Natural killer cell (primary cell): ENCODE results near the gene KLHDC8A. TPM values are rescaled to one million over a fixed set of nuclear protein-coding genes. Genes with fewer than 3 reads are reported as not detected.
"Not testable (repeated sequence)": the region's sequence is repeated elsewhere in the genome, so short reads cannot be mapped to it uniquely, and the experiment has no call there.

Experiments used
- ATAC-seq, 3 donors: fragments of 150-1000 bp in 2 of 3; fragments of 200-7000 bp in 1 of 3; cut with Tn5 transposase; 1 replicate in 1 of 3; 2 replicates in 2 of 3; pipeline ENCODE4 v1.10.0; 2021; ENCODE audit warnings: mild to moderate bottlenecking in 2 of 3, moderate library complexity in 2 of 3
- DNase-seq, 2 donors: peaks; one replicate each; pipeline versions ENCODE4 v3.0.0 to v3.0.0-alpha.2; 2013 to 2021; ENCODE audit warnings: mixed read lengths in 1 of 2
- H3K27ac ChIP-seq: one replicate; pipeline ENCODE4 v1.5.1; 2013; ENCODE audit warnings: mild to moderate bottlenecking, low read length
- H3K27me3 ChIP-seq: one replicate; pipeline ENCODE4 v1.6.1; 2013; ENCODE audit warnings: low read length; ENCODE audit not compliant: control insufficient read depth, insufficient read depth
- H3K36me3 ChIP-seq: one replicate; pipeline ENCODE4 v1.6.1; 2013; ENCODE audit warnings: low read length; ENCODE audit not compliant: control insufficient read depth, insufficient read depth
- H3K4me1 ChIP-seq: one replicate; pipeline ENCODE4 v1.6.1; 2013; ENCODE audit warnings: low read length; ENCODE audit not compliant: control insufficient read depth, insufficient read depth
- H3K4me3 ChIP-seq: one replicate; pipeline ENCODE4 v1.5.1; 2013; ENCODE audit warnings: low read length
- H3K9me3 ChIP-seq: one replicate; pipeline ENCODE4 v1.6.1; 2013; ENCODE audit warnings: low read length; ENCODE audit not compliant: control insufficient read depth, insufficient read depth
- H3K27ac Mint-ChIP-seq, 2 donors: one replicate each; pipeline ENCODE4 v1.8.0; 2022; ENCODE audit warnings: mild to moderate bottlenecking in 2 of 2, mixed read lengths in 2 of 2, moderate library complexity in 1 of 2
- H3K27me3 Mint-ChIP-seq, 2 donors: one replicate each; pipeline ENCODE4 v1.8.0; 2022; ENCODE audit warnings: low read depth in 2 of 2, mixed read lengths in 2 of 2
- H3K36me3 Mint-ChIP-seq: one replicate; pipeline ENCODE4 v1.8.0; 2022; ENCODE audit warnings: mixed read lengths
- H3K4me1 Mint-ChIP-seq, 2 donors: one replicate each; pipeline ENCODE4 v1.8.0; 2022; ENCODE audit warnings: mixed read lengths in 2 of 2
- H3K4me3 Mint-ChIP-seq: one replicate; pipeline ENCODE4 v1.8.0; 2022; ENCODE audit warnings: mild to moderate bottlenecking, moderate library complexity, mixed read lengths
- H3K9me3 Mint-ChIP-seq, 2 donors: one replicate each; pipeline ENCODE4 v1.8.0; 2022; ENCODE audit warnings: mixed read lengths in 2 of 2
- WGBS: methylation state at CpG from one replicate; pipeline ENCODE4 v1.1.7; 2013; ENCODE audit warnings: missing lambda C conversion rate; ENCODE audit not compliant: insufficient coverage; 5-methylcytosine and 5-hydroxymethylcytosine counted together
- intact Hi-C: fragments of 100-400 bp; cut with micrococcal nuclease; formaldehyde crosslinking; loops from one replicate; pipeline ENCODE4 v1.14.2; 2022
- total RNA-seq, 4 donors: library from RNA; stranded (reverse); fragments of 120-200 nt in 1 of 4; gene quantifications; one replicate each; pipeline versions ENCODE4 v1.2.3 to v1.2.4, GENCODE V29; 2013 to 2022
- TF ChIP-seq, protein P1 (sequence below): fragments of 200-600 bp; IDR thresholded peaks from one replicate; pipeline ENCODE4 v1.8.0; 2022; ENCODE audit warnings: antibody characterized with exemption

Gene KLHDC8A, protein sequence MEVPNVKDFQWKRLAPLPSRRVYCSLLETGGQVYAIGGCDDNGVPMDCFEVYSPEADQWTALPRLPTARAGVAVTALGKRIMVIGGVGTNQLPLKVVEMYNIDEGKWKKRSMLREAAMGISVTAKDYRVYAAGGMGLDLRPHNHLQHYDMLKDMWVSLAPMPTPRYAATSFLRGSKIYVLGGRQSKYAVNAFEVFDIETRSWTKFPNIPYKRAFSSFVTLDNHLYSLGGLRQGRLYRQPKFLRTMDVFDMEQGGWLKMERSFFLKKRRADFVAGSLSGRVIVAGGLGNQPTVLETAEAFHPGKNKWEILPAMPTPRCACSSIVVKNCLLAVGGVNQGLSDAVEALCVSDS
- total RNA-seq = not detected
- 0.07 TPM for total RNA-seq (2013)

DNA sequence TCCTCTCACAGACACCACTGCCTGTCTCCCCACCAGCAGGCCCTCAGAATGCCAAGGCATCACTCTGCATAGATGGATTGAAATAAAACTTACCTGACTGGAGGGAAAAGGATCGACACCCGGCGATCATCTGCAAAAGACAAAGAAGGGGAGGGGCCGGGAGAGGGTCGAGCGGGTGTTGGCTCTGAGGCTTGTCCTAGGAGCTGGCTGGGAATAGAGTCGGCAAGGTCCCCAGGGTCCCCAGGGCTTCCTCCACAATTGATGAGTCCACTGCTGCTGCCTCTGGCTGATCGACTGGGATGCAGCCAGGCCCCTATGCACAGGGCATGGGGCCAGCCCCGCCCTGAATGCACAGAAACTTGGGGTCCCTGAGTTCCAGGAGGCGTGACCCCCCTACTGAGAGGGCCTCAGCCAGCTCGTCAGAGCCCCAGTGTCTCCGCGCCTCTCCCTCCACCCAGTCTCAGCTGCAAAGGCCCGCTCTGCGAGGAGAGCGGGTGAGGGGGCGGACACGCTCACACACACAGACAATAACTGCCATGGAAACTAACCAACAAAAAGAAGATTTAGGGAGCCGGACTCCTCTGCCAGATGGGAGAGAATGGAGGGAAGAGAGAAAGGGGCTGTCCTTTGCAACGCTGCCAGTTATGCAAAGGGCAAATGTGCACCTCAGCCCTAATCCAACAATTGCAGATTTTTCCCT is at the start of gene KLHDC8A:
KLHDC8A (minus strand) TSS at position 483 of the 700 bp plus-strand sequence. CDS start 13,318 bp downstream, outside the sequence.
- Mint-ChIP-seq H3K9me3 (no peaks in the 10 kb centered on the region), H3K4me3 (no peak within 1 kb of the TSS), H3K4me1 (no peaks in the 10 kb centered on the region), H3K27ac (no peak within 1 kb of the TSS), H3K27me3 (peaks cover 16 to 36% of the 10 kb centered on the region in 2 donors), H3K36me3 (no peaks in the 10 kb centered on the region)
- WGBS = 79% methylated on average over 13 of the region's 20 CpGs
- H3K9me3 ChIP-seq = no peaks in the 10 kb centered on the region
- H3K4me1 ChIP-seq = no peaks in the 10 kb centered on the region
- ATAC-seq = no peak
- H3K27me3 ChIP-seq = no peaks in the 10 kb centered on the region
- no peak for DNase-seq
- TF ChIP-seq, protein P1, sequence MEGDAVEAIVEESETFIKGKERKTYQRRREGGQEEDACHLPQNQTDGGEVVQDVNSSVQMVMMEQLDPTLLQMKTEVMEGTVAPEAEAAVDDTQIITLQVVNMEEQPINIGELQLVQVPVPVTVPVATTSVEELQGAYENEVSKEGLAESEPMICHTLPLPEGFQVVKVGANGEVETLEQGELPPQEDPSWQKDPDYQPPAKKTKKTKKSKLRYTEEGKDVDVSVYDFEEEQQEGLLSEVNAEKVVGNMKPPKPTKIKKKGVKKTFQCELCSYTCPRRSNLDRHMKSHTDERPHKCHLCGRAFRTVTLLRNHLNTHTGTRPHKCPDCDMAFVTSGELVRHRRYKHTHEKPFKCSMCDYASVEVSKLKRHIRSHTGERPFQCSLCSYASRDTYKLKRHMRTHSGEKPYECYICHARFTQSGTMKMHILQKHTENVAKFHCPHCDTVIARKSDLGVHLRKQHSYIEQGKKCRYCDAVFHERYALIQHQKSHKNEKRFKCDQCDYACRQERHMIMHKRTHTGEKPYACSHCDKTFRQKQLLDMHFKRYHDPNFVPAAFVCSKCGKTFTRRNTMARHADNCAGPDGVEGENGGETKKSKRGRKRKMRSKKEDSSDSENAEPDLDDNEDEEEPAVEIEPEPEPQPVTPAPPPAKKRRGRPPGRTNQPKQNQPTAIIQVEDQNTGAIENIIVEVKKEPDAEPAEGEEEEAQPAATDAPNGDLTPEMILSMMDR = no peak
- no peak within 1 kb of the TSS for H3K27ac ChIP-seq
- intact Hi-C loops = loop anchor here (10.0 kb wide), 1 partner anchor 308 kb away; no protein-coding TSS in a partner anchor
- H3K4me3 ChIP-seq = no peak within 1 kb of the TSS
- H3K36me3 ChIP-seq = no peaks in the 10 kb centered on the region

DNA sequence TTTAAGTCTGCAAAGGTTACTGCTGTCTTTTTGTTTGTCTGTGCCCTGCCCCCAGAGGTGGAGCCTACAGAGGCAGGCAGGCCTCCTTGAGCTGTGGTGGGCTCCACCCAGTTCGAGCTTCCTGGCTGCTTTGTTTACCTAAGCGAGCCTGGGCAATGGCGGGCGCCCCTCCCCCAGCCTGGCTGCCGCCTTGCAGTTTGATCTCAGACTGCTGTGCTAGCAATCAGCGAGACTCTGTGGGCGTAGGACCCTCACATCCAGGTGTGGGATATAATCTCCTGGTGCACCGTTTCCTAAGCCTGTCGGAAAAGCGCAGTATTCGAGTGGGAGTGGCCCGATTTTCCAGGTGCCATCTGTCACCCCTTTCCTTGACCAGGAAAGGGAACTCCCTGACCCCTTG is 49.5 kb upstream of the KLHDC8A start:
- H3K27ac ChIP-seq, DNase-seq, H3K9me3 Mint-ChIP-seq, H3K4me3 ChIP-seq, H3K36me3 ChIP-seq, H3K9me3 ChIP-seq, H3K27ac Mint-ChIP-seq, H3K4me1 ChIP-seq, ATAC-seq, H3K4me1 Mint-ChIP-seq, H3K27me3 ChIP-seq, H3K4me3 Mint-ChIP-seq, H3K36me3 Mint-ChIP-seq, intact Hi-C loops: not testable (repeated sequence)
- 75% methylated on average over 8 of the region's 12 CpGs for WGBS
- peaks cover 7 to 29% of the 10 kb centered on the region in 2 donors for H3K27me3 Mint-ChIP-seq

DNA sequence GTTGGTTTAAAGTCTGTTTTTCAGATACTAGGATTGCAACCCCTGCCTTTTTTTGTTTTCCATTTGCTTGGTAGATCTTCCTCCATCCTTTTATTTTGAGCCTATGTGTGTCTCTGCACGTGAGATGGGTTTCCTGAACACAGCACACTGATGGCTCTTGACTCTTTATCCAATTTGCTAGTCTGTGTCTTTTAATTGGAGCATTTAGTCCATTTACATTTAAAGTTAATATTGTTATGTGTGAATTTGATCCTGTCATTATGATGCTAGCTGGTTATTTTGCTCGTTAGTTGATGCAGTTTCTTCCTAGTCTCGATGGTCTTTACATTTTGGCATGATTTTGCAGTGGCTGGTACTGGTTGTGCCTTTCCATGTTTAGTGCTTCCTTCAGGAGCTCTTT is 47.8 kb upstream of the KLHDC8A start:
- H3K4me1 Mint-ChIP-seq, H3K4me1 ChIP-seq, H3K27ac ChIP-seq, H3K9me3 ChIP-seq, H3K4me3 ChIP-seq, ATAC-seq, H3K9me3 Mint-ChIP-seq, DNase-seq, H3K4me3 Mint-ChIP-seq, H3K36me3 ChIP-seq, H3K36me3 Mint-ChIP-seq, H3K27me3 ChIP-seq, H3K27ac Mint-ChIP-seq, intact Hi-C loops: not testable (repeated sequence)
- no CpG with 5 or more reads among the region's 3 CpGs for WGBS
- H3K27me3 Mint-ChIP-seq = peaks cover 7 to 20% of the 10 kb centered on the region in 2 donors

DNA sequence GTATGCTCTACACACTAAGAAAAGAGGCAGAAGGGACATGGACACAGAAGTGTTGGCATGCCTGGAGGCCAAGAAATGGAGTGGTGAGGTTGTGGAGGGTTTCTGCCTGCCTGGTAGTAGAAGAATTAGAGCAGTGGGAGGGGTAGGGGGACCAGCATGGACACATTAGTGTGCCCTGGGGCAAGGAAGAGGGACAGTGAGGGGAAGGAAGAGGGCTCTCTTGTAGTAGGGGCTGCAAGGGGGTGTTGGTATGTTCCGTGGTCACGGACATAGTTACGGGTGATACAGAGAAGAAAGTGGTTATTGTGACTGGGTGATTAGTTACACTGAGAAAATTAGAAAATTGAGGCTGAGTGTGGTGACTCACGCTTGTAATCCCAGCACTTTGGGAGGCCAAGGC is 41.9 kb upstream of the KLHDC8A start:
- H3K27ac ChIP-seq = no peak overlapping the region
- no peaks in the 10 kb centered on the region for H3K9me3 ChIP-seq
- H3K27me3 Mint-ChIP-seq = peaks cover 14 to 16% of the 10 kb centered on the region in 2 donors
- H3K4me1 ChIP-seq = no peaks in the 10 kb centered on the region
- no peak for ATAC-seq
- H3K4me3 ChIP-seq = no peak overlapping the region
- H3K4me1 Mint-ChIP-seq = no peaks in the 10 kb centered on the region
- H3K36me3 Mint-ChIP-seq = no peaks in the 10 kb centered on the region
- no peak overlapping the region for H3K4me3 Mint-ChIP-seq
- intact Hi-C loops = no loop called here
- H3K27ac Mint-ChIP-seq = no peak overlapping the region
- no peaks in the 10 kb centered on the region for H3K9me3 Mint-ChIP-seq
- 96% methylated on average over 4 of the region's 4 CpGs for WGBS
- DNase-seq = no peak
- peaks cover 3% of the 10 kb centered on the region for H3K27me3 ChIP-seq
- no peaks in the 10 kb centered on the region for H3K36me3 ChIP-seq
- TF ChIP-seq, protein P1 = no peak
